CD4-positive, alpha-beta T cell (primary cell): ENCODE results near the gene MYRIP. TPM values are rescaled to one million over a fixed set of nuclear protein-coding genes. Genes with fewer than 3 reads are reported as not detected.

Experiments
- ATAC-seq: fragments of 200-7000 bp; cut with Tn5 transposase; one replicate; pipeline ENCODE4 v1.10.0; 2022; ENCODE audit warnings: mild to moderate bottlenecking; ENCODE audit not compliant: poor library complexity
- CTCF ChIA-PET: fragments of 350-600 bp; sonication (Branson Sonifier 250); formaldehyde crosslinking; loops from one replicate; lab custom pipeline; 2021; ENCODE audit warnings: antibody characterized with exemption, inconsistent platforms; lab: Charles Lee
- POLR2A ChIA-PET: fragments of 350-600 bp; sonication (Branson Sonifier 250); formaldehyde crosslinking; loops from one replicate; lab custom pipeline; 2021; ENCODE audit warnings: antibody characterized with exemption, inconsistent platforms; lab: Charles Lee
- DNase-seq, 14 experiments: peaks; one replicate each; pipeline ENCODE4 v3.0.0-alpha.2; 2013 to 2020; ENCODE audit warnings: mixed read lengths in 2 of 14
- H3K27ac ChIP-seq, 2 donors: one replicate each; pipeline versions ENCODE4 v1.5.1 to v1.7.0; 2013; ENCODE audit warnings: low read length in 2 of 2, low read depth in 1 of 2, mild to moderate bottlenecking in 1 of 2
- H3K27me3 ChIP-seq, 2 experiments: 1 replicate in 1 of 2; 2 replicates in 1 of 2; pipeline versions ENCODE4 v1.6.1 to v1.7.0; 2013; ENCODE audit warnings: low read length in 2 of 2, control low read depth in 1 of 2, mild to moderate bottlenecking in 1 of 2, moderate library complexity in 1 of 2; ENCODE audit not compliant: insufficient read depth in 2 of 2, control insufficient read depth in 1 of 2
- H3K36me3 ChIP-seq: one replicate; pipeline ENCODE4 v1.6.1; 2013; ENCODE audit warnings: low read length, control low read depth; ENCODE audit not compliant: insufficient read depth
- H3K4me1 ChIP-seq: one replicate; pipeline ENCODE4 v1.6.1; 2013; ENCODE audit warnings: low read length, control low read depth; ENCODE audit not compliant: insufficient read depth
- H3K4me3 ChIP-seq: one replicate; pipeline ENCODE4 v1.5.1; 2013; ENCODE audit warnings: mild to moderate bottlenecking, low read length, moderate library complexity
- H3K9me3 ChIP-seq, 2 experiments: 1 replicate in 1 of 2; 2 replicates in 1 of 2; pipeline versions ENCODE4 v1.6.1 to v1.7.0; 2013; ENCODE audit warnings: low read length in 2 of 2, mild to moderate bottlenecking in 2 of 2, control low read depth in 1 of 2, moderate library complexity in 1 of 2; ENCODE audit not compliant: control insufficient read depth in 1 of 2, insufficient read depth in 1 of 2
- H3K27ac Mint-ChIP-seq: one replicate; pipeline ENCODE4 v1.8.0; 2020; ENCODE audit warnings: mixed read lengths
- H3K27me3 Mint-ChIP-seq: one replicate; pipeline ENCODE4 v1.8.0; 2021; ENCODE audit warnings: mixed read lengths
- H3K36me3 Mint-ChIP-seq: one replicate; pipeline ENCODE4 v1.8.0; 2021; ENCODE audit warnings: low read depth, mixed read lengths
- H3K4me1 Mint-ChIP-seq: one replicate; pipeline ENCODE4 v1.8.0; 2021; ENCODE audit warnings: low read depth, mixed read lengths
- H3K4me3 Mint-ChIP-seq: one replicate; pipeline ENCODE4 v1.8.0; 2020; ENCODE audit warnings: mild to moderate bottlenecking, mixed read lengths
- H3K9me3 Mint-ChIP-seq: one replicate; pipeline ENCODE4 v1.8.0; 2020; ENCODE audit warnings: mixed read lengths
- CTCF ChIP-seq: fragments of 200-600 bp; IDR thresholded peaks from one replicate; pipeline ENCODE4 v1.8.0; 2022; ENCODE audit warnings: antibody characterized with exemption, mild to moderate bottlenecking
- intact Hi-C, 2 experiments: fragments of 100-400 bp; cut with DNase I in 1 of 2; cut with micrococcal nuclease in 1 of 2; formaldehyde crosslinking; loops; one replicate each; pipeline versions ENCODE4 v1.15.1 to v1.9.0; 2023 to 2025; cut with DNase I, micrococcal nuclease
- total RNA-seq, 174 experiments: library from RNA in 2 of 174; stranded (reverse) in 2 of 174; gene quantifications; one replicate each; pipeline ENCODE4 v1.2.3 and lab custom pipeline; 2021 to 2026

MYRIP gene
- total RNA-seq, 2 experiments from 2014 or later, result not detected

GRCh38 chr3:40190056-40190455 lies 380.6 kb downstream of the MYRIP start:
- intact Hi-C loops, result loop anchor here in 1 of 2 experiments (5.0 kb wide), 1 partner anchor 1692 kb away; no protein-coding TSS in a partner anchor
- H3K27me3 Mint-ChIP-seq, result no peaks in the 10 kb centered on the region
- POLR2A ChIA-PET, result no interaction called here

DNA sequence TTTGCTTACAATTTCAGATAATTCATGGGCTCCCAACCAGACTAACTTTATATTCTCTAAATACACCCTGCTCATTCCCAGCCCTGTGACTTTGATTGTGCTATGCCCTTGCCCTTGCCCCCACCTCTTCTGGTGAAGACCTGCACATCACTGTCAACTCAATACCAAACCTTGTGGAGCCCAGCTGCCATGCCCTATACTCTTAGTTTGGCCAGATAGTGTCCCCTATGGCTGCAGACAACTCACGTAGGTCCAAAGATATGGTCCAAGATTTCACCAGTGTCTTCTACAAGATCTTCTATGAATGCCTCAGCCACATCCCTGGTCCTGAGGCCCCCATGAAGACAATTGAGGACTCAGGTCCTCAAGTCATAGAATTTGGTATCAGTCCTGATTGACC lies 381.8 kb downstream of the MYRIP start:
- TF ChIP-seq CTCF, result no peak
- Histone ChIP-seq H3K27ac (no peak overlapping the region), H3K4me1 (no peaks in the 10 kb centered on the region), H3K27me3 (no peaks in the 10 kb centered on the region), H3K36me3 (no peaks in the 10 kb centered on the region), H3K4me3 (no peak overlapping the region), H3K9me3 (no peaks in the 10 kb centered on the region)
- Mint-ChIP-seq H3K27me3 (no peaks in the 10 kb centered on the region), H3K36me3 (no peaks in the 10 kb centered on the region), H3K4me3 (no peak overlapping the region), H3K9me3 (no peaks in the 10 kb centered on the region), H3K27ac (no peak overlapping the region), H3K4me1 (no peaks in the 10 kb centered on the region)
- ChIA-PET CTCF (interaction anchor here (0.6 to 2.2 kb wide), 15 partner anchors 8 to 262 kb away, joined by 3 to 34 read pairs (median 4); no protein-coding TSS in a partner anchor), POLR2A (interaction anchor here (0.7 to 1.2 kb wide), 3 partner anchors 13 to 126 kb away, joined by 3 to 4 read pairs (median 4); partner anchors contain the start of gene EIF1B)
- DNase-seq (no peak), ATAC-seq (no peak)
- intact Hi-C loops, result loop anchor here in 1 of 2 experiments (5.0 kb wide), 1 partner anchor 1691 kb away; no protein-coding TSS in a partner anchor

More at GRCh38 chr3:40190056-40190455, 380.6 kb downstream of the MYRIP start:
- CTCF ChIA-PET, result no interaction called here
- Mint-ChIP-seq H3K27ac (no peak overlapping the region), H3K36me3 (no peaks in the 10 kb centered on the region), H3K4me3 (no peak overlapping the region), H3K9me3 (no peaks in the 10 kb centered on the region), H3K4me1 (no peaks in the 10 kb centered on the region)
- no peak for TF ChIP-seq CTCF
- H3K4me1 ChIP-seq, result no peaks in the 10 kb centered on the region
- H3K27ac ChIP-seq, result no peak overlapping the region
- no peak for DNase-seq
- H3K27me3 ChIP-seq, result no peaks in the 10 kb centered on the region
- no peak overlapping the region for H3K4me3 ChIP-seq
- H3K36me3 ChIP-seq, result no peaks in the 10 kb centered on the region
- no peak for ATAC-seq
- no peaks in the 10 kb centered on the region for H3K9me3 ChIP-seq

DNA sequence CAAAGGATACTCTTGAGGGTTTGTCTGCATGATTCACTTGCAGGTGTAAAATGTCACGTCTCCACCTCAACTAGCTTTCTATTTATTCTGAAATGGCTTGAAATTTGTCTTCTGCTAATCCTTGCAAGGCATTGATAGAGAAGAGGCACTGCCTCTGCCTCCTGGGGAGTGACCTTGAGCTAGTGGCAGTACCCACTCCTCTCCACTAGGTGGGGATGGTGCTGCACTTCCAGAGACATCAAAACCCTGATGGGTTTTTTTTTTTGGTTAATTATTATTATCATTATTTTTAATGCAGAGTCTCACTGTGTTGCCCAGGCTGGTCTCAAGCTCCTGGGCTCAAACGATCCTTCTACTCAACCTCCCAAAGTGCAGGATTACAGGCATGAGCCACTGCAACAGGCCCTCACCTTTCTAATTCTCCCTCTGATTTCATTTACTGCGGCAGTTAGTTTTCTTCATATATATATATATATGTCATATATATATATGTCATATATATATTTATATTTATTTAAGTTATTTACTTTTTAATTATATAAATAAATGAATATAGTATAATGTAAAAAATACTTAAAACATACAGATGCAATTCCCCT lies 382.5 kb downstream of the MYRIP start:
- H3K36me3 ChIP-seq, result no peaks in the 10 kb centered on the region
- H3K27me3 Mint-ChIP-seq, result no peaks in the 10 kb centered on the region
- TF ChIP-seq CTCF, result peak; percentile 94
- no peaks in the 10 kb centered on the region for H3K4me1 Mint-ChIP-seq
- no peaks in the 10 kb centered on the region for H3K4me1 ChIP-seq
- no peak overlapping the region for H3K27ac Mint-ChIP-seq
- no peak overlapping the region for H3K4me3 ChIP-seq
- H3K36me3 Mint-ChIP-seq, result no peaks in the 10 kb centered on the region
- intact Hi-C loops, result loop anchor here (1.0 to 5.0 kb wide), 4 partner anchors 125 to 1690 kb away; no protein-coding TSS in a partner anchor
- CTCF ChIA-PET, result interaction anchor here (0.6 to 2.2 kb wide), 15 partner anchors 9 to 261 kb away, joined by 3 to 34 read pairs (median 4); no protein-coding TSS in a partner anchor
- POLR2A ChIA-PET, result interaction anchor here (0.6 to 1.2 kb wide), 5 partner anchors 13 to 126 kb away, joined by 3 to 4 read pairs (median 3); partner anchors contain the start of gene EIF1B
- no peaks in the 10 kb centered on the region for H3K9me3 Mint-ChIP-seq
- H3K27ac ChIP-seq, result no peak overlapping the region
- DNase-seq (peak; percentile 23 to 73 (median 42)), ATAC-seq (peak; percentile 74)
- no peaks in the 10 kb centered on the region for H3K27me3 ChIP-seq
- no peaks in the 10 kb centered on the region for H3K9me3 ChIP-seq
- no peak overlapping the region for H3K4me3 Mint-ChIP-seq
